SJSA1 (cell line): ENCODE data around the gene ETHE1. TPM values are rescaled to one million over a fixed set of nuclear protein-coding genes. Genes with fewer than 3 reads are reported as not detected.

ENCODE experiments used
- DNase-seq, 2 experiments: peaks; one replicate each; pipeline ENCODE4 v3.0.0-alpha.2; 2015 to 2020; ENCODE audit warnings: low spot score in 2 of 2, low read depth in 1 of 2
- H3K27ac ChIP-seq: fragments of 250-450 bp; sonication (Bioruptor Pico); 2 replicates; pipeline ENCODE4 v1.5.1; 2020; ENCODE audit warnings: mild to moderate bottlenecking, moderate library complexity
- H3K27me3 ChIP-seq: fragments of 250-450 bp; sonication (Bioruptor Pico); replicated peaks from 2 replicates; pipeline ENCODE4 v1.5.1; 2020; ENCODE audit warnings: mild to moderate bottlenecking, moderate library complexity
- H3K36me3 ChIP-seq: fragments of 250-450 bp; sonication (Bioruptor Pico); 2 replicates; pipeline ENCODE4 v1.5.1; 2020; ENCODE audit warnings: mild to moderate bottlenecking
- H3K4me1 ChIP-seq: fragments of 250-450 bp; sonication (Bioruptor Pico); replicated peaks from 2 replicates; pipeline ENCODE4 v1.6.1; 2021; ENCODE audit warnings: mild to moderate bottlenecking
- H3K4me3 ChIP-seq: fragments of 250-450 bp; sonication (Bioruptor Pico); 2 replicates; pipeline ENCODE4 v1.5.1; 2020; ENCODE audit warnings: mild to moderate bottlenecking
- H3K9me3 ChIP-seq: fragments of 250-450 bp; sonication (Bioruptor Pico); replicated peaks from 2 replicates; pipeline ENCODE4 v1.5.1; 2020; ENCODE audit warnings: mild to moderate bottlenecking
- total RNA-seq: library from RNA; depleted of rRNA; stranded (reverse); fragments of >200 nt; shearing (Covaris generic); gene quantifications from 2 replicates; pipeline ENCODE4 v1.2.3, GENCODE V29; 2014; rRNA removed

ETHE1 gene
- total RNA-seq, 1 experiment from 2014 or later = 30.5 TPM

DNA sequence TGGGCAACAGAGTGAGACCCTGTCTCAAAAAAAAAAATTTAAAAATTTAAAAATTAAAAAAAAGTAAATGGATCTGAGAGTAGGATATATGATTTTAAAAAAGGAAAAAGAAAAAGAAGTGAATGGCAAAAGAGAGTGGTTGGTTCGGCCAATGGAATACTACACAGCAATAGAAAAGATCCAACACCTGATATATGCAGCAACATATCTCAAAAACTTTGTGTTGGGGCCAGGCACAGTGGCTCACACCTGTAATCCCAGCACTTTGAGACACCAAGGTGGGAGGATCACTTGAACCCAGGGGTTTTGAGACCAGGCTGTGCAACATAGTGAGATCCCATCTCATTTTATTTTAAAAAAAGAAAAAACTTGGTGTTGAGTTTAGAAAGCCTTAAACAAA lies 60.2 kb downstream of the ETHE1 start:
- Histone ChIP-seq H3K36me3 (no peaks in the 10 kb centered on the region), H3K4me3 (no peak overlapping the region), H3K9me3 (no peaks in the 10 kb centered on the region), H3K27ac (0 out of 2 replicates have a peak overlapping the region, but pooled peaks have one; percentile 35), H3K4me1 (peaks cover 51% of the 10 kb centered on the region), H3K27me3 (no peaks in the 10 kb centered on the region)
- DNase-seq = no peak

DNA sequence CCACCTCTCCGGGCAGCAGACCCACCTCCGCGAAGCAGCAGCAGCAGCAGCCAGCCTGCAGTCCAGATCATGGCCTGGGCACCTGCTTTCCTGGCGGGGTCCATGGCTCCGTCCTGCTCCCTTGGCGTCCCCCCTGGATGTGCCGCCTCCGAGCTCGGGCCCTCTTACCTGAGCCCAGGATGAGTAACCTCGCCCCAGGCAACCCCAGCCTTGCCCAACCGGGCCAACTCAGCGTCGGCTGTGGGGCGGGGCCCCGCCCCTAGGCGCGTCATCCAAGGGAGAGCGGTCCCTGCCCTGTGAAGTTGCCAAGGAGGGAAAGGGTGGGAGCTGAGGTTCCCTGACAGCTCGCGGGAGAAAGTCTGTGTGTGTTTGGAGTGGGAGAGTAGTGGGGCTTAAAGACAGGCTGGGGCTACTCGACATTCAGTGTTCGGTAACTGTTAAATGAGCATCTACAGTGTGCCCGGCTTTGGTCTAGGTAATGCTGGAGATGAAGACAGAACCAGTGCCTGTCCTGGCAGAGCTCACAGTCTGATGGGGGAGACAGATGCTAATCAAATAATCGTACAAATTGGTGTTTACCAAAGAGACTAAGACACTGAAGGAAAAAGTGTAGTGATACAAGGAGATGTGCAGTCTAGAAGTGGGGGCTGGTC lies 61.4 kb downstream of the ETHE1 start, which contains the start of gene LYPD3:
Gene LYPD3, minus strand, starts transcription at position 141 of the 653 bp plus-strand sequence. Its CDS starts 37 bp downstream, at position 104.
- H3K4me1 ChIP-seq = peaks cover 51% of the 10 kb centered on the region
- peak within 1 kb of the TSS; percentile 54 for H3K4me3 ChIP-seq
- no peak for DNase-seq

DNA sequence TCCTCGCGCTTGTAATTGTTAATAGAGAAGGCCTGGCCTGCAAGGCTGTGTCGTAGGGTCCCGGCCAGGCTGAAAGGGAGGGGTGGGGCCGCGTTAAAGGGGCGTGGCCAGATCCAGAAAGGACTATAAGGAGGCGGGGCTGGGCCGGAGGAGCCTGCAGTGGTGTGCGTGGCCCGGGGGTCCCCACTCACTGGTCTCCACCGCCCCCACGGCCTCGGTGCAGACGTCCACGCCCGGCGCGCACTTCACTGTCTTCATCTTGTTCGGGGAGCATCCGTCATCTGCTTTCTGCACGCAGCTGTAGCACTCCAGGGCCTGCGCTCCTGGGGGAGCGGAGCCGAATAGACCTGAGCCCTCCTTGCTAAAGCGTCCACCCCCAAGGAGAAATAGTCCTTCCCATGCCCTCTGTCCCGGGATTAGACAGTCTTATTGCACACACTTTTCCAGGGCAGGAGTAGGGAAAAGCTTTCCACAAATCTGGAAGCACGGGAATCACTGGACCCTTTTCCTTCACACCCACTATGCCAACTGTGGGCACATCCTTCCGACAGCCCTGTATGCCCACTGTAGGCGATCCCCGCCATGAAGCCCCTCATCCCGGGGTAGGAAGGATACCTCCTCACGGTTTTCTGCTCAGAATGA lies 62.7 kb downstream of the ETHE1 start:
- H3K36me3 ChIP-seq = no peaks in the 10 kb centered on the region
- 0 out of 2 replicates have a peak overlapping the region, but pooled peaks have one; percentile 22 for H3K27ac ChIP-seq
- peak overlapping the region; percentile 54 for H3K4me3 ChIP-seq
- peaks cover 39% of the 10 kb centered on the region for H3K4me1 ChIP-seq
- H3K27me3 ChIP-seq = no peaks in the 10 kb centered on the region
- no peak for DNase-seq
- H3K9me3 ChIP-seq = no peaks in the 10 kb centered on the region

More for the DNA sequence above, 61.4 kb downstream of the ETHE1 start, which contains the start of gene LYPD3:
- H3K36me3 ChIP-seq = no peaks in the 10 kb centered on the region
- H3K27ac ChIP-seq = no peak within 1 kb of the TSS
- no peaks in the 10 kb centered on the region for H3K9me3 ChIP-seq
- no peaks in the 10 kb centered on the region for H3K27me3 ChIP-seq

DNA sequence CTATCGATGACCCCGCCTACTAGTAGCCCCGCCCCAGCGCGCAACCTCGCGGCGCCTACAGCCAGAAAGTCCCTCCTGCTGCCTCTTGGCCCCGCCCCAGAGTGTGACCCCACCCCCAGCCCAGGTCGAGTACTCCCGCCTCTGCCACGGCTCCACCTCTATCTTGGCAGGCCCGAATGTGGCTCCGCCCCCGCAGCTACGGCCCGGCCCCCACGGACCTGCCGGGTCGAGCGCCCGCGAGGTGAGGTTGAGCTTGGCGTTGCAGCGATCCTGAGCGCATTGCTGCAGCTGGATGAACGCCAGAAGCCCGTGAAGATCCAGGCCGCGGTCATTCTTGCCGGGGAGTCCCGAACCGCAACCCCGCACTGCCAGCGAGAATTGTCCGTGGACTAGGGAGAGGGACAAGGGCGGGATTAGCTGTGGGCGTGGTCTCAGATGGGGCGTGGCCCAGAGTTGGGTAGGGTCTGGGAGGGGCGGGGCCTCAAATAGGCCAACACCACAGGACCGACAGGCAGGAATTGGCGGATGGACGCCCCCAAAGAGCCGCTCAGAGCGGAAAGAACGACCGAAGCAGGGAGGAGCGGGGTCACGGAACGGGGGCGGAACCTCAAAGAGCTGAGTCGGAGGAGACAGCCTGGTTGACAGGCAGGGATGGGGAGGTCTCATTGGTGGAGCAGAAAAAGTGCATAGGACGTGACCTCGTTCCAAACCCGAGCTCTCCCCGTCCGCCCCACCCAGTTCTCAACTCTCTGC lies 63.4 kb downstream of the ETHE1 start:
- peak overlapping the region; percentile 54 for H3K4me3 ChIP-seq
- H3K9me3 ChIP-seq = no peaks in the 10 kb centered on the region
- no peaks in the 10 kb centered on the region for H3K27me3 ChIP-seq
- peak overlapping the region; percentile 22; the same call in 1 of the 2 replicates for H3K27ac ChIP-seq
- H3K4me1 ChIP-seq = peaks cover 32% of the 10 kb centered on the region
- no peaks in the 10 kb centered on the region for H3K36me3 ChIP-seq
- DNase-seq = peak; percentile 98 to 99

DNA sequence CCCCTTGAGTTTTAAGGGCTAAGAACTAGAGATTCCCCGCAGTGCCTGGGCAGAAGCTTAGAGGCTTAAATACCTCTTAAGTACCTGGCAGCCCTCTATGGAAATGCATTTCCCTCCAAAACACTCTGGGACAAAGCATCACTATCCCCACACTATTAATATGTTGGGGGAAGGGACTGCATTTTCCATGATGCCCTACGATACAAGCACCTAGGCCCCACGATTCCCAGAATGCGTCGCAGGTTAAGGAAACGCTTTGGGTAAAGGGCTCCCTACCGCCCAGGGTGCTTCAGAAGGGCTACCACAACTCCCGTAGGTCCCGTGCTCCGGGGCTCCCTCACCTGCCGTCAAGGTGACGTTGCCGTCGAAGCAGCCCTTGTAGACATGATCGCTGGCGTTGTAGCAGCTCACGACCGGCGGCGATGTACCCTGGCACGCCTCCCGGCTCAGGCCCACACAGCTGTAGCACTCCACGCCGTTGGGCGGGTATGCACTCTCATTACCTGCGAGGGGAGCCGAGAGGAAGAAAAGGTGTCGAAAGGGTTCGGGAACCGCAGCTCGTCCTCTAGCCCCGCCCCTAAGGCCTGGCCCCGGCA lies 64.1 kb downstream of the ETHE1 start:
- DNase-seq = no peak
- H3K36me3 ChIP-seq = no peaks in the 10 kb centered on the region
- H3K9me3 ChIP-seq = no peaks in the 10 kb centered on the region
- peak overlapping the region; percentile 54 for H3K4me3 ChIP-seq
- H3K27ac ChIP-seq = no peak overlapping the region
- peaks cover 26% of the 10 kb centered on the region for H3K4me1 ChIP-seq
- H3K27me3 ChIP-seq = no peaks in the 10 kb centered on the region

DNA sequence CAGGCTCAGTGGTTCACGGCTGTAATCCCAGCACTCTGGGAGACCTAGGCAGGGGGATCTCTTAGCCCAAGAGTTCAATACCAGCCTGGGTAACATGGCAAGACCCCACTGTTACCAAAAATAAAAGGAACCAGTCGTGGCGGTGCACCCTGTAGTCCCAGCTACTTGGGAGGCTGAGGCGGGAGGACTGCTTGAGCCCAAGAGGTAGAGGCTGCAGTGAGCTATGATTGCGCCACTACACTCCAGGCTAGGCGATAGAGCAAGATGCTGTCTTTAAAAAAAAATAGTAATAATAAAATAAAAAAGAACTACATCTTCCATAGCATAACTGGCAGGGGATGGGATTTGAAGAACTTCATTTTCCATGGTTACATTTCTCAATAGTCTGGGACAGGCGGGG lies 64.6 kb downstream of the ETHE1 start:
- Histone ChIP-seq H3K27ac (no peak overlapping the region), H3K4me3 (no peak overlapping the region), H3K9me3 (no peaks in the 10 kb centered on the region), H3K27me3 (no peaks in the 10 kb centered on the region), H3K36me3 (no peaks in the 10 kb centered on the region), H3K4me1 (peaks cover 21% of the 10 kb centered on the region)
- DNase-seq = no peak

DNA sequence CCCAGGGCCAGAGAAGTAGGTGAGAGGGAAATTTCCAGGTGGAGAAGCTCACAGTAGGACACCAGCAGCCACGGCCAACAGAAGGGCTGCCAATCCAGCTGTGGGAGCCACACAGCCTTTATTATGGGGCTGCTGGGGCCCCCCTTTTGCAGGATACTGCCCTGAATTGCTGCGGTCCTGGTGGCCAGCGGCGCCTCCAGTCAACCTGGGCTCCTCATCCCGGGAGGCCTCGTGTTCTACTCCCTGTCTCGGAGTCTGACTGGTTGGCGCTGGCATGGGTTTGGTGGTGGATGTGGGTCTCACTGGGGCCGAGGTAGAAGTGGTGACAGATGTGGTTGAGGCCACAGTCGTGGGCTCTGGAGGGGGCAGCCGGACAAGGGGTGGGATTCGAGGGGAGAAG lies 65.7 kb downstream of the ETHE1 start:
- Histone ChIP-seq H3K4me1 (peaks cover 14% of the 10 kb centered on the region), H3K9me3 (no peaks in the 10 kb centered on the region), H3K27me3 (no peaks in the 10 kb centered on the region), H3K36me3 (no peaks in the 10 kb centered on the region), H3K27ac (no peak overlapping the region), H3K4me3 (no peak overlapping the region)
- DNase-seq = no peak

DNA sequence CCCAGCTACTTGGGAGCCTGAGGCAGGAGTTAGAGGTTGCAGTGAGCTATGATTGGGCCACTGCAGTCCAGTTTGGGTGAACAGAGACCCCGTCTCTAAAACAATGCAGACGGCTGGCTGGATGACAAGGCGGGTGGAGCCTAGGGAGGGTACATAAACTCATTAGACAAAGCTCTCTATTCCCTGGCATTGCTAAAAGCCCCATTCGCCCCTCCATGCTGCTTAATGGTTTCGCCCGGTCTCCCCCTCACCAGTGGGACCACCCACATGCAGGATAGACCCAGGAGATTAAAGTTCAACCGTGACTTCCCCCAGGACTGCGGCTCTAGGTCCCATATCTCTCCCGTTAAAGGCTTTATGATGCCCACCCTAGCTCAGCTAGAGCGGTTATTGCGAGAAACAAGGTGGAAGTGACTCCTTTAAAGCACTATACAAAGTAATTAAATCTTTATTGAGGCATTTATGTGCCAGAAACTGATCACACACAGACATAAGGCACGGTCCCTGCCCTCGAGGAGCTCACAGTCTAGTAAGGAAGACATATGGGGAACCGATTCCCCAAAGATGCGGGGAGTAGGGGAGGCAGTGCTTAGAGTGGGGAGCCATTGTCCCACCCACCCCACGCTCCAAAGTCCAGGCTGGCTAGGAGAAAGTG lies 66.5 kb downstream of the ETHE1 start:
- no peaks in the 10 kb centered on the region for H3K27me3 ChIP-seq
- H3K4me1 ChIP-seq = peaks cover 14% of the 10 kb centered on the region
- H3K27ac ChIP-seq = no peak overlapping the region
- no peaks in the 10 kb centered on the region for H3K9me3 ChIP-seq
- H3K36me3 ChIP-seq = no peaks in the 10 kb centered on the region
- DNase-seq = no peak
- no peak overlapping the region for H3K4me3 ChIP-seq

DNA sequence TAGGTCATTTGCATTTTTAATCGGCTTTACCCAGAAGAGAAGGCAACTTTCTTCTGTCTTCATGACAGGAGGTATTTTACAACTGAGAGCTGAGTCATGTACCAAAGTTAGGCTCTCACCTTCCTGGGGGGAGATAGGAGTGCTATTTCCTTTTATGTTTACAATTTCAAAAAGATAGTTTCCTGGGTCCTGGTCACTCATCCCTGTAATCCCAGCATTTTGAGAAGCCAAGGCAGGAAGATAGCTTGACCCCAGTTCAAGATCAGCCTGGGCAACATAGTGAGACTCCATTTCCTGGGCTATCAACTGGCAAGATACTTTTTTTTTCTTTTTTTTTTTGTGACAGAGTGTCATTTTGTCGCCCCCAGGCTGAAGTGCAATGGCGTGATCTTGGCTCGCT lies 69.2 kb downstream of the ETHE1 start:
- peaks cover under 1% of the 10 kb centered on the region; the same call in 1 of the 2 replicates for H3K4me1 ChIP-seq
- H3K27ac ChIP-seq = no peak overlapping the region
- no peaks in the 10 kb centered on the region for H3K27me3 ChIP-seq
- DNase-seq = no peak
- H3K36me3 ChIP-seq = no peaks in the 10 kb centered on the region
- no peak overlapping the region for H3K4me3 ChIP-seq
- 0 out of 2 replicates have a peak, but pooled peaks cover under 1% of the 10 kb centered on the region for H3K9me3 ChIP-seq

Other genes with a start within 250 kb of the ETHE1 start
- gene CD177, start 173.5 kb downstream of the ETHE1 start, total RNA-seq = 0.05 TPM in 1 of 2 replicates, not detected in the other
- gene TEX101, start 112.3 kb downstream of the ETHE1 start, total RNA-seq = not detected in 2 replicates
- 0.13 TPM in 1 of 2 replicates, not detected in the other for gene LYPD3, start 61.6 kb downstream of the ETHE1 start, total RNA-seq
- gene PHLDB3, start 22.5 kb downstream of the ETHE1 start, total RNA-seq = 15.1 and 15.8 TPM in 2 replicates
- gene ZNF575, start 6.0 kb upstream of the ETHE1 start, total RNA-seq = 0.09 and 0.42 TPM in 2 replicates
- 48.6 and 59.8 TPM in 2 replicates for gene XRCC1, start 48.3 kb upstream of the ETHE1 start, total RNA-seq
- gene PINLYP, start 48.6 kb upstream of the ETHE1 start, total RNA-seq = 1.3 TPM in 1 of 2 replicates, not detected in the other
- gene IRGQ, start 68.9 kb upstream of the ETHE1 start, total RNA-seq = 35.1 and 36.2 TPM in 2 replicates
- gene ZNF576, start 69.4 kb upstream of the ETHE1 start, total RNA-seq = 8.8 and 12.6 TPM in 2 replicates
- gene SRRM5, start 84.9 kb upstream of the ETHE1 start, total RNA-seq = not detected in 2 replicates
- gene ZNF428, start 92.4 kb upstream of the ETHE1 start, total RNA-seq = 64.1 and 96.9 TPM in 2 replicates
- 0.06 TPM in 1 of 2 replicates, not detected in the other for gene CADM4, start 112.6 kb upstream of the ETHE1 start, total RNA-seq
- 25.7 and 26.5 TPM in 2 replicates for gene PLAUR, start 143.0 kb upstream of the ETHE1 start, total RNA-seq
- not detected in 2 replicates for gene IRGC, start 188.9 kb upstream of the ETHE1 start, total RNA-seq
- 9.4 and 29.9 TPM in 2 replicates for gene SMG9, start 227.8 kb upstream of the ETHE1 start, total RNA-seq